Measurements from ENCODE around the gene TRIO. TPM values are rescaled to one million over a fixed set of nuclear protein-coding genes. Genes with fewer than 3 reads are reported as not detected.
A peak's percentile ranks its signal among the peaks of the same experiment; 100 is the strongest.

TRIO gene
- total and polyA plus RNA-seq, 2 of the 8 experiments (the other 6 are each of a cell fraction or from before 2014, with no cell fraction given), result 35.1 to 69.1 TPM

DNA sequence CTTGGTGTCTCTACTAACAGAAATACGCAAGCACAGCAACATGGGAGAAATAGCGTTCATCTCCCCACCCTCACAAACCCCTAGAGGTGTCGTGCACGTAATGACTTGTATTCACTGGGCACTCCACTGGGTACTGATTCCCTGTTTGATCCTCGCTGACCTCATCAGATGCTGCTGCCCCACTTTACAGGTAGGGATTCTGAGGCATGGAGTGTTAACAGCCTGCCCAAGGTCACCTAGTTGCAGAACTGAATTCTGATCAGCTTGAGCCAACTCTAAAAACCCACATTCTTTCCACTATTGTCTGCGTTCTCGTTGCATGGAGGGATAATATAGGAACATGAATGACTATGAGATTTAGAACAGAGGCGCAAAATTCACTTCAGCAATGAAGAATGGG lies 96.3 kb downstream of the TRIO start:
- CTCF ChIA-PET (ENCODE audit: partially characterized antibody), result interaction anchor here (1.0 to 2.0 kb wide), 2 partner anchors 19 to 206 kb away, joined by 3 to 6 read pairs; no protein-coding TSS in a partner anchor
- WGBS, 2 experiments (ENCODE audit: extremely low coverage in 1 of 2, insufficient coverage in 1 of 2, insufficient read length in 1 of 2, insufficient replicate concordance in 2 of 2, low coverage in 1 of 2, low lambda C conversion rate in 2 of 2, missing lambda C conversion rate in 1 of 2), result 82% methylated on average over 8 of the region's 8 CpGs; no CpG with 5 or more reads in 1 of the 2 experiments

More for the DNA sequence above, 96.3 kb downstream of the TRIO start:
- no peak overlapping the region for H4K8ac ChIP-seq (ENCODE audit: extremely low read depth, insufficient read depth, low read length)
- no peak overlapping the region for H3K14ac ChIP-seq (ENCODE audit: insufficient read length)
- H4K20me1 ChIP-seq (replicated peaks in 1 of 2; ENCODE audit: control insufficient read depth in 1 of 2, insufficient read depth in 2 of 2, low read length in 2 of 2), result peaks cover 10 to 14% of the 10 kb centered on the region in 2 experiments
- H3K23ac ChIP-seq (ENCODE audit: insufficient read length), result no peak overlapping the region
- H3K4me1 ChIP-seq (replicated peaks in 1 of 4; ENCODE audit: control insufficient read depth in 3 of 4, insufficient read depth in 4 of 4, low read length in 3 of 4), result peaks cover 6 to 29% (median 24%) of the 10 kb centered on the region in 4 experiments
- H3K27ac ChIP-seq (ENCODE audit: low read depth, low read length), result no peak overlapping the region
- no peak for TF ChIP-seq CBX8 (IDR thresholded peaks at IDR 0.05; ENCODE audit: borderline replicate concordance, low read depth, low read length)
- no peak for TF ChIP-seq JUN (IDR thresholded peaks at IDR 0.05; ENCODE audit: low read depth, low read length)
- TF ChIP-seq HDAC6 (IDR thresholded peaks at IDR 0.05; ENCODE audit: low read depth, low read length), result no peak
- no peak for TF ChIP-seq CBX5 (IDR thresholded peaks at IDR 0.05; ENCODE audit: low read depth, low read length)
- TF ChIP-seq RFX5 (IDR thresholded peaks at IDR 0.05; ENCODE audit: borderline replicate concordance, low read depth, low read length), result no peak
- TF ChIP-seq KDM1A (IDR thresholded peaks at IDR 0.05; ENCODE audit: borderline replicate concordance, low read length), result peak; percentile 60; the same call in 1 of the 2 replicates
- peaks cover 3 to 94% of the 10 kb centered on the region in 2 experiments; a peak in 3 of 4 replicates for H3K79me2 ChIP-seq (ENCODE audit: control insufficient read depth in 1 of 2, insufficient read depth in 2 of 2, low read length in 2 of 2)
- peaks cover 6% of the 10 kb centered on the region; the same call in 1 of the 2 replicates for H3K79me1 ChIP-seq (ENCODE audit: low read depth, low read length)
- no peak overlapping the region for H2BK15ac ChIP-seq (ENCODE audit: low read length)
- H2BK20ac ChIP-seq (ENCODE audit: low read length), result no peak overlapping the region
- H4K91ac ChIP-seq (replicated peaks; ENCODE audit: insufficient read length, low read length), result no peak overlapping the region
- no peak overlapping the region for H2BK5ac ChIP-seq (ENCODE audit: low read depth, low read length)
- no peaks in the 10 kb centered on the region for H3K9me3 ChIP-seq (ENCODE audit: insufficient read depth in 2 of 2, low read depth in 1 of 2, low read length in 1 of 2)
- POLR2A ChIA-PET (ENCODE audit: partially characterized antibody), result no interaction called here
- H2BK120ac ChIP-seq (replicated peaks; ENCODE audit: low read depth, low read length), result no peak overlapping the region
- DNase-seq (ENCODE audit: low read depth in 1 of 2, low spot score in 2 of 2), result no peak
- no peaks in the 10 kb centered on the region for H3K36me3 ChIP-seq (ENCODE audit: control insufficient read depth in 2 of 4, insufficient read depth in 4 of 4, low read length in 3 of 4)
- H3K4me2 ChIP-seq (ENCODE audit: insufficient read depth in 1 of 2, low read depth in 2 of 2, low read length in 2 of 2), result peak overlapping the region in 1 of 2 experiments; percentile 18; a peak in 2 of 4 replicates
- H3K18ac ChIP-seq (ENCODE audit: extremely low read depth, low read length), result no peak overlapping the region
- FAIRE-seq, result no peak
- no peak overlapping the region for H2BK12ac ChIP-seq (ENCODE audit: low read depth, low read length)
- H3K4me3 ChIP-seq (ENCODE audit: extremely low read depth in 1 of 4, insufficient read depth in 2 of 4, low read depth in 3 of 4, low read length in 4 of 4), result no peak overlapping the region
- H3K56ac ChIP-seq (replicated peaks; ENCODE audit: insufficient read length, low read depth, low read length), result no peak overlapping the region
- no peak overlapping the region for H4K5ac ChIP-seq (ENCODE audit: insufficient read length, low read depth, low read length)
- no peaks in the 10 kb centered on the region for H3K27me3 ChIP-seq (replicated peaks in 1 of 4; ENCODE audit: control insufficient read depth in 3 of 4, extremely low read depth in 1 of 4, insufficient read depth in 3 of 4, low read length in 3 of 4)
- H2AK5ac ChIP-seq (ENCODE audit: low read depth, low read length), result no peak overlapping the region
- no peak overlapping the region for H3K4ac ChIP-seq (replicated peaks; ENCODE audit: insufficient read length, low read depth, low read length)
- H3K9ac ChIP-seq (replicated peaks in 1 of 4; ENCODE audit: extremely low read depth in 1 of 4, low read depth in 3 of 4, low read length in 3 of 4), result no peak overlapping the region
- no peaks in the 10 kb centered on the region for H3K23me2 ChIP-seq (ENCODE audit: low read depth, low read length)
- no peak overlapping the region for H2AFZ ChIP-seq (ENCODE audit: low read length)
